ENCODE measurements around the gene PLXNA2.

- TF ChIP-seq, protein P1, sequence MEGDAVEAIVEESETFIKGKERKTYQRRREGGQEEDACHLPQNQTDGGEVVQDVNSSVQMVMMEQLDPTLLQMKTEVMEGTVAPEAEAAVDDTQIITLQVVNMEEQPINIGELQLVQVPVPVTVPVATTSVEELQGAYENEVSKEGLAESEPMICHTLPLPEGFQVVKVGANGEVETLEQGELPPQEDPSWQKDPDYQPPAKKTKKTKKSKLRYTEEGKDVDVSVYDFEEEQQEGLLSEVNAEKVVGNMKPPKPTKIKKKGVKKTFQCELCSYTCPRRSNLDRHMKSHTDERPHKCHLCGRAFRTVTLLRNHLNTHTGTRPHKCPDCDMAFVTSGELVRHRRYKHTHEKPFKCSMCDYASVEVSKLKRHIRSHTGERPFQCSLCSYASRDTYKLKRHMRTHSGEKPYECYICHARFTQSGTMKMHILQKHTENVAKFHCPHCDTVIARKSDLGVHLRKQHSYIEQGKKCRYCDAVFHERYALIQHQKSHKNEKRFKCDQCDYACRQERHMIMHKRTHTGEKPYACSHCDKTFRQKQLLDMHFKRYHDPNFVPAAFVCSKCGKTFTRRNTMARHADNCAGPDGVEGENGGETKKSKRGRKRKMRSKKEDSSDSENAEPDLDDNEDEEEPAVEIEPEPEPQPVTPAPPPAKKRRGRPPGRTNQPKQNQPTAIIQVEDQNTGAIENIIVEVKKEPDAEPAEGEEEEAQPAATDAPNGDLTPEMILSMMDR (IDR thresholded peaks at IDR 0.05): no peak
- TF ChIP-seq POLR2A (IDR thresholded peaks at IDR 0.05): no peak
Measured at GRCh38 chr1:208265122-208265469, 20.9 kb upstream of the PLXNA2 start.
